CD4-positive, alpha-beta T cell (primary cell): ENCODE measurements around the gene PKD1L1. TPM values are rescaled to one million over a fixed set of nuclear protein-coding genes. Genes with fewer than 3 reads are reported as not detected.

Experiments
- ATAC-seq: fragments of 200-7000 bp; cut with Tn5 transposase; one replicate; pipeline ENCODE4 v1.10.0; 2022; ENCODE audit warnings: mild to moderate bottlenecking; ENCODE audit not compliant: poor library complexity
- CTCF ChIA-PET: fragments of 350-600 bp; sonication (Branson Sonifier 250); formaldehyde crosslinking; loops from one replicate; lab custom pipeline; 2021; ENCODE audit warnings: antibody characterized with exemption, inconsistent platforms; lab: Charles Lee
- POLR2A ChIA-PET: fragments of 350-600 bp; sonication (Branson Sonifier 250); formaldehyde crosslinking; loops from one replicate; lab custom pipeline; 2021; ENCODE audit warnings: antibody characterized with exemption, inconsistent platforms; lab: Charles Lee
- DNase-seq, 14 experiments: peaks; one replicate each; pipeline ENCODE4 v3.0.0-alpha.2; 2013 to 2020; ENCODE audit warnings: mixed read lengths in 2 of 14
- H3K27ac ChIP-seq, 2 donors: one replicate each; pipeline versions ENCODE4 v1.5.1 to v1.7.0; 2013; ENCODE audit warnings: low read length in 2 of 2, low read depth in 1 of 2, mild to moderate bottlenecking in 1 of 2
- H3K27me3 ChIP-seq, 2 experiments: 1 replicate in 1 of 2; 2 replicates in 1 of 2; pipeline versions ENCODE4 v1.6.1 to v1.7.0; 2013; ENCODE audit warnings: low read length in 2 of 2, control low read depth in 1 of 2, mild to moderate bottlenecking in 1 of 2, moderate library complexity in 1 of 2; ENCODE audit not compliant: insufficient read depth in 2 of 2, control insufficient read depth in 1 of 2
- H3K36me3 ChIP-seq: one replicate; pipeline ENCODE4 v1.6.1; 2013; ENCODE audit warnings: low read length, control low read depth; ENCODE audit not compliant: insufficient read depth
- H3K4me1 ChIP-seq: one replicate; pipeline ENCODE4 v1.6.1; 2013; ENCODE audit warnings: low read length, control low read depth; ENCODE audit not compliant: insufficient read depth
- H3K4me3 ChIP-seq: one replicate; pipeline ENCODE4 v1.5.1; 2013; ENCODE audit warnings: mild to moderate bottlenecking, low read length, moderate library complexity
- H3K9me3 ChIP-seq, 2 experiments: 1 replicate in 1 of 2; 2 replicates in 1 of 2; pipeline versions ENCODE4 v1.6.1 to v1.7.0; 2013; ENCODE audit warnings: low read length in 2 of 2, mild to moderate bottlenecking in 2 of 2, control low read depth in 1 of 2, moderate library complexity in 1 of 2; ENCODE audit not compliant: control insufficient read depth in 1 of 2, insufficient read depth in 1 of 2
- H3K27ac Mint-ChIP-seq: one replicate; pipeline ENCODE4 v1.8.0; 2020; ENCODE audit warnings: mixed read lengths
- H3K27me3 Mint-ChIP-seq: one replicate; pipeline ENCODE4 v1.8.0; 2021; ENCODE audit warnings: mixed read lengths
- H3K36me3 Mint-ChIP-seq: one replicate; pipeline ENCODE4 v1.8.0; 2021; ENCODE audit warnings: low read depth, mixed read lengths
- H3K4me1 Mint-ChIP-seq: one replicate; pipeline ENCODE4 v1.8.0; 2021; ENCODE audit warnings: low read depth, mixed read lengths
- H3K4me3 Mint-ChIP-seq: one replicate; pipeline ENCODE4 v1.8.0; 2020; ENCODE audit warnings: mild to moderate bottlenecking, mixed read lengths
- H3K9me3 Mint-ChIP-seq: one replicate; pipeline ENCODE4 v1.8.0; 2020; ENCODE audit warnings: mixed read lengths
- CTCF ChIP-seq: fragments of 200-600 bp; IDR thresholded peaks from one replicate; pipeline ENCODE4 v1.8.0; 2022; ENCODE audit warnings: antibody characterized with exemption, mild to moderate bottlenecking
- intact Hi-C, 2 experiments: fragments of 100-400 bp; cut with DNase I in 1 of 2; cut with micrococcal nuclease in 1 of 2; formaldehyde crosslinking; loops; one replicate each; pipeline versions ENCODE4 v1.15.1 to v1.9.0; 2023 to 2025; cut with DNase I, micrococcal nuclease
- total RNA-seq, 174 experiments: library from RNA in 2 of 174; stranded (reverse) in 2 of 174; gene quantifications; one replicate each; pipeline ENCODE4 v1.2.3 and lab custom pipeline; 2021 to 2026

The PKD1L1 gene
- total RNA-seq, 2 experiments from 2014 or later = 0.20 to 0.25 TPM

DNA sequence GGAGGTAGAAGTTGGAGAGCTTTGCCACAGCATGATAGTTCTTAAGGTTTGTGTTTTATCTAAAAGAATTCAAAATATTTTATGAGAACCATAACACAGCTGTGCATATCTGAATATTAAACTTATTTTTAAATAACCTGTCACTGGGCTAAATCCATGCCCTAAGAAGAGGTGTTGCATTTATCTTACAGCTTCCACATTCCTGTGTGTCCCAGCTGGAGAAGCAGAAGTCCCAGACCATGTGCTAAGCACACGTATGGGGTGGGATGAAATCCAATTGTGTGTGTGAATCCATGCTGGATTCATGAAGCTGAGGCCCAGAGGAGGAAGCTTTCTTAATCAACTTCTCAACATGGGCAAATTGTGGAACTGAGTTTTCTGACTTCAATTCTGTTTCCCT, 121.5 kb downstream of the PKD1L1 start:
- no peaks in the 10 kb centered on the region for H3K9me3 ChIP-seq
- H3K27ac ChIP-seq = no peak overlapping the region
- no peak overlapping the region for H3K4me3 ChIP-seq
- no peaks in the 10 kb centered on the region for H3K4me1 Mint-ChIP-seq
- no peak overlapping the region for H3K4me3 Mint-ChIP-seq
- no peaks in the 10 kb centered on the region for H3K4me1 ChIP-seq
- H3K27me3 Mint-ChIP-seq = no peaks in the 10 kb centered on the region
- CTCF ChIA-PET = no interaction called here
- H3K36me3 Mint-ChIP-seq = no peaks in the 10 kb centered on the region
- no peak for DNase-seq
- H3K36me3 ChIP-seq = no peaks in the 10 kb centered on the region
- no peaks in the 10 kb centered on the region for H3K9me3 Mint-ChIP-seq
- H3K27me3 ChIP-seq = no peaks in the 10 kb centered on the region
- H3K27ac Mint-ChIP-seq = no peak overlapping the region
- intact Hi-C loops = no loop called here
- POLR2A ChIA-PET = no interaction called here
- no peak for TF ChIP-seq CTCF
- no peak for ATAC-seq

DNA sequence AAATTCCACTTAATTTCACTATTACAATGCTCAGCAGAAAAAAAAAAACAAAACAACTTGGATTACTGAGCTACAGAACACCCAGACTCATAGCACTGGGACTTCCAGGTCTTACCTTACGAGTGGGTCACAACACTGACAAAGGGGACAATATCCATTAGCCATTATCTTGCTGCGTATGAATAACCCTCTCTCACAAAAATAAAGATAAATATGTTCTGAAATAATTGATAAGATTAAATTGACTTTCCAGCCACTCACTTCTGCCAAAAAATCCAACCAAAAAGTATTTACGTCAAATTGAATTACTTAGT, 128.7 kb downstream of the PKD1L1 start:
- Histone ChIP-seq H3K4me3 (no peak overlapping the region), H3K36me3 (no peaks in the 10 kb centered on the region), H3K9me3 (no peaks in the 10 kb centered on the region), H3K4me1 (no peaks in the 10 kb centered on the region), H3K27ac (no peak overlapping the region), H3K27me3 (peaks cover 0 to 2% of the 10 kb centered on the region in 2 experiments)
- no peak overlapping the region for H3K27ac Mint-ChIP-seq
- H3K9me3 Mint-ChIP-seq = no peaks in the 10 kb centered on the region
- intact Hi-C loops = loop anchor here in 1 of 2 experiments (2.0 kb wide), 1 partner anchor 553 kb away; no protein-coding TSS in a partner anchor
- TF ChIP-seq CTCF = no peak
- ChIA-PET POLR2A (no interaction called here), CTCF (no interaction called here)
- H3K4me3 Mint-ChIP-seq = no peak overlapping the region
- ATAC-seq (no peak), DNase-seq (no peak)
- H3K4me1 Mint-ChIP-seq = no peaks in the 10 kb centered on the region
- H3K27me3 Mint-ChIP-seq = no peaks in the 10 kb centered on the region
- H3K36me3 Mint-ChIP-seq = no peaks in the 10 kb centered on the region

DNA sequence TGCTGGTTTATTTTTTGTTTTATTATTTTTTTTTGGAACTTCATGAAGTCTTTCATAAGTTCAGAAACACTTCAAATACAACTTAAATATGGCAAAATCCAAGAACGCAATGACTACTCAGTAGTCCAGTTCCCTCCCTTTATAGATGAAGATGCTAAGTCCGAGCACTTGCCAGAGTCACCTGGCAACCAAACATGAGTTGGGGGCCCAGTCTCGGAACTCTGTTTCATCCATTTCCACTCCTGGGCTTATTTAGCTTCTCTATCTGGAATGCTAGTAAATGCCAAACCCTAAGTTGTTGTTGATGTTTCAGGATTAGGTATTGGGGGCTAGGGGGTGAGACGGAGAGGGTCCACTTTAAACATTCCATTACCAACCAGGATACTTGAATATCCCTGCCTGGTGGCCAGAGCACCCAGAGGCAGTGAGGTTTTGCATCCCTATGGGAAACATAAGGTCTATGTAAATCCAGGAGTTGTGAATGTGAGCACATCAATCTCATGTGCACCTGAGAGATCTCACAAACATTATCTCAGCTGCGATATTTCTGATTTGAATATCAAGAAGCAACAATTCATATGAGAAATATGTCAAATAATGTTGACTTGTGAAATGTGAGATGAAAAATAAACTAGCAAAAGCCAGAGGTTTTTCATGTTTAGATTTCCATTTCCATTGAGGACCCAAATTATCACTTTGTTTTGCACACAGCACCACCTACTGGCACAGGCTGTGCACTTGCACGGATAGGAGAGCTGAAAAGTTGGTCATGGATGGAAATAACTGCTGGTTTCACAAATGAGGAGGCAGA, 129.3 kb downstream of the PKD1L1 start:
- no peak overlapping the region for H3K27ac Mint-ChIP-seq
- H3K4me1 Mint-ChIP-seq = no peaks in the 10 kb centered on the region
- Histone ChIP-seq H3K36me3 (no peaks in the 10 kb centered on the region), H3K27me3 (peaks cover 0 to 2% of the 10 kb centered on the region in 2 experiments), H3K4me3 (no peak overlapping the region), H3K9me3 (no peaks in the 10 kb centered on the region), H3K4me1 (no peaks in the 10 kb centered on the region), H3K27ac (no peak overlapping the region)
- no peaks in the 10 kb centered on the region for H3K36me3 Mint-ChIP-seq
- intact Hi-C loops = loop anchor here in 1 of 2 experiments (2.0 kb wide), 1 partner anchor 552 kb away; no protein-coding TSS in a partner anchor
- no peak overlapping the region for H3K4me3 Mint-ChIP-seq
- no peak for ATAC-seq
- peak in 6 of 14 experiments; percentile 12 to 41 (median 24) for DNase-seq
- ChIA-PET POLR2A (no interaction called here), CTCF (no interaction called here)
- no peaks in the 10 kb centered on the region for H3K9me3 Mint-ChIP-seq
- H3K27me3 Mint-ChIP-seq = no peaks in the 10 kb centered on the region
- TF ChIP-seq CTCF = peak; percentile 66
